Liver (tissue), 9 donors: ENCODE measurements around the gene IGF1R. TPM values are rescaled to one million over a fixed set of nuclear protein-coding genes. Genes with fewer than 3 reads are reported as not detected.

Source experiments
- DNase-seq: peaks from one replicate; pipeline ENCODE4 v3.0.0-alpha.2; 2017; ENCODE audit warnings: low spot score
- H3K27ac ChIP-seq, 2 donors: one replicate each; pipeline ENCODE4 v1.7.0; 2013; ENCODE audit warnings: inconsistent platforms in 2 of 2, low read length in 2 of 2, control low read depth in 1 of 2, low read depth in 1 of 2, mild to moderate bottlenecking in 1 of 2
- H3K27me3 ChIP-seq, 4 donors: one replicate each; pipeline versions ENCODE4 v1.6.1 to v1.7.0; 2013; ENCODE audit warnings: low read length in 3 of 4, inconsistent platforms in 1 of 4, mild to moderate bottlenecking in 1 of 4, moderate library complexity in 1 of 4; ENCODE audit not compliant: control insufficient read depth in 4 of 4, insufficient read depth in 4 of 4
- H3K36me3 ChIP-seq, 4 donors: one replicate each; pipeline versions ENCODE4 v1.6.1 to v1.7.0; 2013; ENCODE audit warnings: low read length in 3 of 4, mild to moderate bottlenecking in 3 of 4, low read depth in 1 of 4, moderate library complexity in 1 of 4; ENCODE audit not compliant: control insufficient read depth in 4 of 4, insufficient read depth in 3 of 4
- H3K4me1 ChIP-seq, 4 donors: one replicate each; pipeline versions ENCODE4 v1.6.1 to v1.7.0; 2013; ENCODE audit warnings: low read length in 3 of 4, mild to moderate bottlenecking in 3 of 4, moderate library complexity in 1 of 4; ENCODE audit not compliant: control insufficient read depth in 4 of 4, insufficient read depth in 4 of 4
- H3K4me3 ChIP-seq, 3 donors: one replicate each; pipeline versions ENCODE4 v1.6.1 to v1.7.0; 2013; ENCODE audit warnings: low read length in 3 of 3, control low read depth in 1 of 3, low read depth in 1 of 3, mild to moderate bottlenecking in 1 of 3
- H3K9ac ChIP-seq, 2 donors: one replicate each; pipeline ENCODE4 v1.7.0; 2013; ENCODE audit warnings: low read length in 2 of 2, mild to moderate bottlenecking in 2 of 2, moderate library complexity in 2 of 2, control low read depth in 1 of 2, low read depth in 1 of 2
- H3K9me3 ChIP-seq, 4 donors: one replicate each; pipeline versions ENCODE4 v1.6.1 to v1.7.0; 2013; ENCODE audit warnings: low read length in 3 of 4; ENCODE audit not compliant: control insufficient read depth in 4 of 4
- FOXA1 ChIP-seq: IDR thresholded peaks from 2 replicates; pipeline ENCODE4 v1.6.1; 2016; ENCODE audit warnings: antibody characterized with exemption
- FOXA2 ChIP-seq: IDR thresholded peaks from 2 replicates; pipeline ENCODE4 v1.6.1; 2016; ENCODE audit warnings: antibody characterized with exemption
- GABPA ChIP-seq, 2 donors: IDR thresholded peaks in 1 of 2; conservative IDR thresholded peaks in 1 of 2; 2 replicates each; pipeline ENCODE4 v1.6.1; 2016; ENCODE audit warnings: antibody characterized with exemption in 2 of 2, mild to moderate bottlenecking in 1 of 2, moderate library complexity in 1 of 2
- HNF4A ChIP-seq, 2 donors: conservative IDR thresholded peaks; 2 replicates each; pipeline ENCODE4 v1.6.1; 2016; ENCODE audit warnings: antibody characterized with exemption in 2 of 2, mild to moderate bottlenecking in 2 of 2
- HNF4G ChIP-seq: IDR thresholded peaks from 2 replicates; pipeline ENCODE4 v1.6.1; 2016; ENCODE audit warnings: antibody characterized with exemption
- JUND ChIP-seq, 2 donors: IDR thresholded peaks; 2 replicates each; pipeline ENCODE4 v1.6.1; 2016; ENCODE audit warnings: antibody characterized with exemption in 2 of 2
- NR2F2 ChIP-seq: IDR thresholded peaks from 2 replicates; pipeline ENCODE4 v1.6.1; 2016; ENCODE audit warnings: antibody characterized with exemption
- RAD21 ChIP-seq, 2 donors: IDR thresholded peaks; 2 replicates each; pipeline ENCODE4 v1.6.1; 2016; ENCODE audit warnings: antibody characterized with exemption in 2 of 2, mild to moderate bottlenecking in 2 of 2
- RXRA ChIP-seq, 2 donors: IDR thresholded peaks; 2 replicates each; pipeline ENCODE4 v1.6.1; 2017 to 2018; ENCODE audit warnings: antibody characterized with exemption in 2 of 2, mild to moderate bottlenecking in 1 of 2
- SP1 ChIP-seq: IDR thresholded peaks from 2 replicates; pipeline ENCODE4 v1.6.1; 2018; ENCODE audit warnings: antibody characterized with exemption, mild to moderate bottlenecking
- TAF1 ChIP-seq: conservative IDR thresholded peaks from 2 replicates; pipeline ENCODE4 v1.6.1; 2016; ENCODE audit warnings: antibody characterized with exemption, mild to moderate bottlenecking
- YY1 ChIP-seq: IDR thresholded peaks from 2 replicates; pipeline ENCODE4 v1.6.1; 2016; ENCODE audit warnings: antibody characterized with exemption, mild to moderate bottlenecking
- WGBS: extraction: QIAGEN DNeasy Blood & Tissue Kit; methylation state at CpG from one replicate; pipeline ENCODE4 v1.1.7; 2013; 5-methylcytosine and 5-hydroxymethylcytosine counted together
- polyA plus RNA-seq, 2 donors: library from polyadenylated mRNA; stranded (reverse) in 1 of 2; unstranded in 1 of 2; fragments of 200-250 nt in 1 of 2; fragments of >200 nt in 1 of 2; fragmentation: Nextera tagmentation in 1 of 2; extraction: Ambion mirVana in 1 of 2; gene quantifications; one replicate each; pipeline versions ENCODE4 v1.2.1 to v1.2.3, GENCODE V29; 2013 to 2015
- total RNA-seq, 2 donors: library from RNA; depleted of rRNA; stranded (reverse); fragments of >200 nt; gene quantifications; one replicate each; pipeline ENCODE4 v1.2.3, GENCODE V29; 2014
- TF ChIP-seq, protein P1 (sequence below): IDR thresholded peaks from 2 replicates; pipeline ENCODE4 v1.6.1; 2016; ENCODE audit warnings: antibody characterized with exemption
- TF ChIP-seq, protein P2 (sequence below): IDR thresholded peaks from 2 replicates; pipeline ENCODE4 v1.6.1; 2016; ENCODE audit warnings: antibody characterized with exemption
- TF ChIP-seq, protein P3 (sequence below): fragments of 150-350 bp; IDR thresholded peaks from 2 replicates; pipeline ENCODE4 v1.5.1; 2017; ENCODE audit warnings: improper control_type of control experiment, low read depth, low read length; ENCODE audit not compliant: missing input control
- TF ChIP-seq, protein P4 (sequence below): IDR thresholded peaks from 2 replicates; pipeline ENCODE4 v1.6.1; 2016; ENCODE audit warnings: antibody characterized with exemption, mild to moderate bottlenecking
- donor health status: healthy.
- donor health status: healthy.
- donor health status: healthy.
- donor health status: healthy.
- donor health status: healthy.

The IGF1R gene
- total and polyA plus RNA-seq, 4 donors, result 0.69 to 10.3 (median 3.2) TPM

DNA sequence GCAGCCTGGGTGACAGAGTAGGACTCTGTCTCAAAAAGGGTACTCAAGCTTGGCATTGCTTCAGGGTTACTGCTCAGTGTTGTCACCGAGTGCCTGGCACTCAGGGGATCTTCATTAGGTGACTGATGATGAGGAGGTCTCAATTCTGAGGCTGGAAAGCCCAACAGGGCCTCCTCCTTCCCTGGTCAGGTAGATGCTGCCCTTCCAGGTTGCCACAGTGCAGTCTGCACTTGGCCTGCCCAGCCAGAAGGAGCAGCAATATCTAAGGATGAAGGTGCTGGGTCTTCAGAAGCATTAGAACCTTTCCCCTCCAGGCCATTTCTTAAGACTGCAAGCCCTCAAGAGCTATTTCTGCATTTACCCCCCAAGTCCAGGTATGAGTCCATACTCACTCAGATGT, 317.3 kb downstream of the IGF1R start:
- H3K9me3 ChIP-seq, result peaks cover 0 to 12% (median 6%) of the 10 kb centered on the region in 4 donors
- no peak for DNase-seq
- H3K27me3 ChIP-seq, result peaks cover 0 to 2% (median 0%) of the 10 kb centered on the region in 4 donors
- no peaks in the 10 kb centered on the region for H3K4me1 ChIP-seq
- no peak overlapping the region for H3K4me3 ChIP-seq
- H3K36me3 ChIP-seq, result peaks cover 0 to 7% (median 0%) of the 10 kb centered on the region in 4 donors
- 85% methylated on average over 1 of the region's 1 CpG for WGBS
- TF ChIP-seq, protein P1, sequence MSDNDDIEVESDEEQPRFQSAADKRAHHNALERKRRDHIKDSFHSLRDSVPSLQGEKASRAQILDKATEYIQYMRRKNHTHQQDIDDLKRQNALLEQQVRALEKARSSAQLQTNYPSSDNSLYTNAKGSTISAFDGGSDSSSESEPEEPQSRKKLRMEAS, result no peak
- TF ChIP-seq SP1 (no peak), NR2F2 (no peak), FOXA1 (no peak), RAD21 (IDR thresholded peaks at IDR 0.05) (no peak), HNF4G (no peak), TAF1 (no peak)
- TF ChIP-seq, protein P2, sequence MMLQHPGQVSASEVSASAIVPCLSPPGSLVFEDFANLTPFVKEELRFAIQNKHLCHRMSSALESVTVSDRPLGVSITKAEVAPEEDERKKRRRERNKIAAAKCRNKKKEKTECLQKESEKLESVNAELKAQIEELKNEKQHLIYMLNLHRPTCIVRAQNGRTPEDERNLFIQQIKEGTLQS, result no peak
- TF ChIP-seq, protein P3, sequence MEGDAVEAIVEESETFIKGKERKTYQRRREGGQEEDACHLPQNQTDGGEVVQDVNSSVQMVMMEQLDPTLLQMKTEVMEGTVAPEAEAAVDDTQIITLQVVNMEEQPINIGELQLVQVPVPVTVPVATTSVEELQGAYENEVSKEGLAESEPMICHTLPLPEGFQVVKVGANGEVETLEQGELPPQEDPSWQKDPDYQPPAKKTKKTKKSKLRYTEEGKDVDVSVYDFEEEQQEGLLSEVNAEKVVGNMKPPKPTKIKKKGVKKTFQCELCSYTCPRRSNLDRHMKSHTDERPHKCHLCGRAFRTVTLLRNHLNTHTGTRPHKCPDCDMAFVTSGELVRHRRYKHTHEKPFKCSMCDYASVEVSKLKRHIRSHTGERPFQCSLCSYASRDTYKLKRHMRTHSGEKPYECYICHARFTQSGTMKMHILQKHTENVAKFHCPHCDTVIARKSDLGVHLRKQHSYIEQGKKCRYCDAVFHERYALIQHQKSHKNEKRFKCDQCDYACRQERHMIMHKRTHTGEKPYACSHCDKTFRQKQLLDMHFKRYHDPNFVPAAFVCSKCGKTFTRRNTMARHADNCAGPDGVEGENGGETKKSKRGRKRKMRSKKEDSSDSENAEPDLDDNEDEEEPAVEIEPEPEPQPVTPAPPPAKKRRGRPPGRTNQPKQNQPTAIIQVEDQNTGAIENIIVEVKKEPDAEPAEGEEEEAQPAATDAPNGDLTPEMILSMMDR, result no peak
- TF ChIP-seq, protein P4, sequence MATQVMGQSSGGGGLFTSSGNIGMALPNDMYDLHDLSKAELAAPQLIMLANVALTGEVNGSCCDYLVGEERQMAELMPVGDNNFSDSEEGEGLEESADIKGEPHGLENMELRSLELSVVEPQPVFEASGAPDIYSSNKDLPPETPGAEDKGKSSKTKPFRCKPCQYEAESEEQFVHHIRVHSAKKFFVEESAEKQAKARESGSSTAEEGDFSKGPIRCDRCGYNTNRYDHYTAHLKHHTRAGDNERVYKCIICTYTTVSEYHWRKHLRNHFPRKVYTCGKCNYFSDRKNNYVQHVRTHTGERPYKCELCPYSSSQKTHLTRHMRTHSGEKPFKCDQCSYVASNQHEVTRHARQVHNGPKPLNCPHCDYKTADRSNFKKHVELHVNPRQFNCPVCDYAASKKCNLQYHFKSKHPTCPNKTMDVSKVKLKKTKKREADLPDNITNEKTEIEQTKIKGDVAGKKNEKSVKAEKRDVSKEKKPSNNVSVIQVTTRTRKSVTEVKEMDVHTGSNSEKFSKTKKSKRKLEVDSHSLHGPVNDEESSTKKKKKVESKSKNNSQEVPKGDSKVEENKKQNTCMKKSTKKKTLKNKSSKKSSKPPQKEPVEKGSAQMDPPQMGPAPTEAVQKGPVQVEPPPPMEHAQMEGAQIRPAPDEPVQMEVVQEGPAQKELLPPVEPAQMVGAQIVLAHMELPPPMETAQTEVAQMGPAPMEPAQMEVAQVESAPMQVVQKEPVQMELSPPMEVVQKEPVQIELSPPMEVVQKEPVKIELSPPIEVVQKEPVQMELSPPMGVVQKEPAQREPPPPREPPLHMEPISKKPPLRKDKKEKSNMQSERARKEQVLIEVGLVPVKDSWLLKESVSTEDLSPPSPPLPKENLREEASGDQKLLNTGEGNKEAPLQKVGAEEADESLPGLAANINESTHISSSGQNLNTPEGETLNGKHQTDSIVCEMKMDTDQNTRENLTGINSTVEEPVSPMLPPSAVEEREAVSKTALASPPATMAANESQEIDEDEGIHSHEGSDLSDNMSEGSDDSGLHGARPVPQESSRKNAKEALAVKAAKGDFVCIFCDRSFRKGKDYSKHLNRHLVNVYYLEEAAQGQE, result no peak
- H3K27ac ChIP-seq, result no peak overlapping the region
- no peak overlapping the region for H3K9ac ChIP-seq

DNA sequence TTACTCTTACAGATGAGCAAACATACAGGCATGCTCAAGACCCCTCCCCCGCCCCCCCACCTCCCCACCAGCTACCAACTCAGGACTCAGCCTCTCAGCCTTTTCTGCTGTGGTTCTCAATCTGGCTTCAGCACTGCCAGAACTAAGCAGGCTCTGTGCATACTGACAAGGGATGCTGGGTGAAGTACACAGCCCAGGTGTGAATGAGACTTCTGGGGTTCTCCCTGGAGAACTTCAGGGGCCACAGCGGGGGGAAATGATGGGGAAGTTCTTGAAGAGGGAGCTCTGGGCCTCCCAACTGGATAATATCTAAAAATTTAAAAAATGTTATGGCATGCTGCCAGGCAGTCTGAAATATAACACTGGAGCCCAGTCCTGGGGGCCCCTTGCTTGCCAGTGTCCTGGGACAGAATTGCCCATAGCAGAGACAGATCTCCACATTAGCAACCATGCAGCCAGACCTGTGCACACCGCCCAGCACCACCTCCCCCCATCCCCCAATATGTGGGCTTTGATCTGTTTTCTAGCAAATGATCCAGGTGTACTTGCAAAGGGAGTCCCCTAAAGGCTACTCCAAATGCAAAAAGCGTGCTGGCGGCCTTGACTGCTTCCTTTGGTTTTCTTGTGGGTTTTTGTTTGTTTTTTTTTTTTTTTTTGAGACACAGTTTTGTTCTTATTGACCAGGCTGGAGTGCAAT, 317.9 kb downstream of the IGF1R start:
- Histone ChIP-seq H3K36me3 (peaks cover 0 to 7% (median 0%) of the 10 kb centered on the region in 4 donors), H3K9ac (no peak overlapping the region), H3K27ac (no peak overlapping the region), H3K27me3 (peaks cover 0 to 2% (median 0%) of the 10 kb centered on the region in 4 donors), H3K4me1 (no peaks in the 10 kb centered on the region), H3K9me3 (peaks cover 0 to 12% (median 6%) of the 10 kb centered on the region in 4 donors), H3K4me3 (no peak overlapping the region)
- WGBS, result 74% methylated on average over 5 of the region's 5 CpGs
- DNase-seq, result no peak
- no peak for TF ChIP-seq HNF4A (conservative IDR thresholded peaks at IDR 0.05)
- no peak for TF ChIP-seq GABPA (IDR thresholded peaks at IDR 0.05 in 1 of 2, conservative IDR thresholded peaks at IDR 0.05 in 1 of 2)
- no peak for TF ChIP-seq NR2F2
- TF ChIP-seq, protein P3, result no peak
- no peak for TF ChIP-seq TAF1
- TF ChIP-seq RAD21 (IDR thresholded peaks at IDR 0.05), result no peak
- TF ChIP-seq, protein P1, result no peak
- TF ChIP-seq HNF4G, result no peak
- TF ChIP-seq, protein P2, result no peak
- TF ChIP-seq JUND (IDR thresholded peaks at IDR 0.05), result no peak
- TF ChIP-seq FOXA2, result no peak
- TF ChIP-seq RXRA (IDR thresholded peaks at IDR 0.05), result no peak
- TF ChIP-seq, protein P4, result no peak
- TF ChIP-seq YY1, result no peak
